Stomach (tissue), 4 donors: ENCODE results near the gene DCC.

Experiments used
- CTCF ChIP-seq, 7 experiments: fragments of 450-650 bp in 4 of 7; fragments of 200-600 bp in 3 of 7; sonication (generic) in 3 of 7; IDR thresholded peaks; one replicate each; pipeline ENCODE4 v1.5.1; 2016 to 2019; ENCODE audit warnings: antibody characterized with exemption in 7 of 7, control low read depth in 2 of 7, mild to moderate bottlenecking in 1 of 7
- POLR2A ChIP-seq, 4 donors: fragments of 450-650 bp; IDR thresholded peaks; one replicate each; pipeline ENCODE4 v1.6.1; 2016; ENCODE audit warnings: antibody characterized with exemption in 4 of 4, control low read depth in 2 of 4, mild to moderate bottlenecking in 1 of 4, moderate library complexity in 1 of 4
- POLR2AphosphoS5 ChIP-seq, 3 donors: sonication (generic); formaldehyde crosslinking; IDR thresholded peaks; one replicate each; pipeline ENCODE4 v1.6.1; 2016; ENCODE audit warnings: antibody characterized with exemption in 3 of 3

- no peak for TF ChIP-seq POLR2A (IDR thresholded peaks at IDR 0.05)
- no peak for TF ChIP-seq CTCF (IDR thresholded peaks at IDR 0.05)
- TF ChIP-seq POLR2AphosphoS5 (IDR thresholded peaks at IDR 0.05): no peak
Measured at GRCh38 chr18:52553441-52553840, 213.4 kb downstream of the DCC start.
